SH-SY5Y (cell line): Measurements from ENCODE around the gene ARHGEF6.

Experiments
- GATA2 ChIP-seq: IDR thresholded peaks from 2 replicates; pipeline ENCODE4 v1.6.1; 2011; ENCODE audit warnings: mild to moderate bottlenecking, low read depth, low read length
- GATA3 ChIP-seq: IDR thresholded peaks from 2 replicates; pipeline ENCODE4 v1.6.1; 2011; ENCODE audit warnings: low read depth, mild to moderate bottlenecking, low read length, moderate library complexity

DNA sequence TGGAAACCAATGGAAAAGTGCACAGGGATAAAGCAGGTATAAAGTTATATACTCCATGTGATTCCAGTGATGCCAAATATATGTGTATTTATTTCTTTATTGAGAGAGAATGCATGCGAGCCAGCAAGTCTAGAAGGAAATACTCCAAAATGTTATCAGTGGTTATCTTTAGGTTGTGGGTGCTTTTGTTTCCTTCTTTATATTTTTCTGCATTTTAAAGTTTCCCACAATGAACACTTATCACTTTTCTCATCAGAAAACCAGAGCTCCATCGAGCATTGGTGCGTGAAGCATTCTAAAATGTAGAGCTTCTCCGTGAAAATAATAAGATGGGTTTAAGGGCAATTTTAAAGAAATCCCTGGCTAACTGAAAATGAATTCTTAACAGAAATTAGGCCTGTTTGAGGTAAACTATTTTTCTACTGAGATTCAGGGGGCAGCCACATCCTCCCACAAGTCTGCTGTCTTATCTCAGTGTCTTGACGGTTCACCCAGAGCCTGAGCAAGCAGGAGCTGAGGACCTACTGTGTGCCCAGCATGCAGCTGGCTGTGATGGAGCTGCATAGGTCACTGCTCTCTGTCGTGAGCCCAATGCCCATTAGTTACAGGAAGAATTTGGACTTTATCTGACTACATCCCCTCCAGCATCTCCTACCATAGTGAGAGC is 151.5 kb downstream of the ARHGEF6 start:
- TF ChIP-seq GATA2, result no peak
- no peak for TF ChIP-seq GATA3
